HFFc6 (cell line): Measurements from ENCODE around the gene LVRN. TPM values are rescaled to one million over a fixed set of nuclear protein-coding genes. Genes with fewer than 3 reads are reported as not detected.
A peak's percentile ranks its signal among the peaks of the same experiment; 100 is the strongest.

Experiments
- DNase-seq: peaks from one replicate; pipeline ENCODE4 v3.0.0-alpha.2; 2018
- H3K27ac Mint-ChIP-seq: 2 replicates; pipeline ENCODE4 v1.8.0; 2020; ENCODE audit warnings: mild to moderate bottlenecking, mixed read lengths
- H3K27me3 Mint-ChIP-seq: 2 replicates; pipeline ENCODE4 v1.8.0; 2021; ENCODE audit warnings: mild to moderate bottlenecking, moderate library complexity, mixed read lengths; ENCODE audit not compliant: insufficient read depth
- H3K36me3 Mint-ChIP-seq: 2 replicates; pipeline ENCODE4 v1.8.0; 2021; ENCODE audit warnings: low read depth, mixed read lengths
- H3K4me1 Mint-ChIP-seq: 2 replicates; pipeline ENCODE4 v1.8.0; 2020; ENCODE audit warnings: low read depth, mixed read lengths
- H3K4me3 Mint-ChIP-seq: 2 replicates; pipeline ENCODE4 v1.8.0; 2020; ENCODE audit warnings: mild to moderate bottlenecking, moderate library complexity, mixed read lengths
- H3K9me3 Mint-ChIP-seq: 2 replicates; pipeline ENCODE4 v1.8.0; 2020; ENCODE audit warnings: mild to moderate bottlenecking, mixed read lengths
- CTCF ChIP-seq: fragments of 200-600 bp; sonication (generic); IDR thresholded peaks from 2 replicates; pipeline ENCODE4 v1.5.0; 2021; ENCODE audit warnings: antibody characterized with exemption, mild to moderate bottlenecking
- total RNA-seq, 6 experiments: library from RNA; stranded (reverse); fragmentation: NEBNext Ultra II Directional; extraction: Animal tissue kit (Norgen Biotek cat#: 25700); gene quantifications; 2 replicates in 1 of 6; 3 replicates in 5 of 6; pipeline ENCODE4 v1.2.3, GENCODE V29; 2021

Gene LVRN
- total RNA-seq, 6 experiments from 2014 or later: 0.07 to 0.41 (median 0.16) TPM; not detected in 2

DNA sequence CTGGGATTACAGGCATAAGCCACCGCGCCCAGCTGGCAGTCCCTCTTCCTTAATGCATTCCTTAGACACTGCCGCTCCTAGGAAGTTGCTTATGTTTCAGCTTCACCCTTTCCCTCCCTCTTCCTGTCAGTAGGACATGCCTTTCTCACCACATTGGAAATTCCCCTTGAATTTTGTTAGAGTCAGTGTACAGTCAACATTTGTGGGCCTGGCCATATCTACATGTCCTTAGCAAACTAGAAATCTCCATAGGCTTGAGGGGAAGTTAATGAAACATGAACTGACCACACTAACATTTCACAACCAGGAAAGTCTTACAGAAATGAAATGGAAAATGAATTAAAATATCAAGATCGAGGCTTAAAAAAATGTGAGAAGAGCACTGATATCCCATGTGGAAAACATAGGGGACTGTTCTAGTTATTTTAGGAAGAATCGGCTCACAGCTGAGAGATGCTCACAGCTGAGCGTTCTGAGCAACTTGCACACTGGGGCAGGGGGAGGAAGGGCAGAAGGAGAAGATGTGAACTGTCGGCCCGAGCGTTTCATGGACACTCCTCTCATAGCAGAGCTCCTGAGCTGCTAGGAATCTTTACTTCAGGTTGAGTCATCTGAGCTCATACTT, 21.1 kb upstream of the LVRN start:
- Mint-ChIP-seq H3K36me3 (peaks cover 5% of the 10 kb centered on the region), H3K27me3 (no peaks in the 10 kb centered on the region; the same call in 1 of the 2 replicates), H3K9me3 (peaks cover 10% of the 10 kb centered on the region), H3K4me1 (peaks cover 35% of the 10 kb centered on the region), H3K4me3 (peak overlapping the region; percentile 80), H3K27ac (peak overlapping the region; percentile 93)
- TF ChIP-seq CTCF: no peak
- DNase-seq: peak; percentile 95

- TF ChIP-seq CTCF: no peak
- peaks cover 57% of the 10 kb centered on the region for H3K4me1 Mint-ChIP-seq
- H3K36me3 Mint-ChIP-seq: peaks cover 5% of the 10 kb centered on the region
- no peak for DNase-seq
- no peak overlapping the region for H3K27ac Mint-ChIP-seq
- no peak overlapping the region for H3K4me3 Mint-ChIP-seq
- peaks cover 10% of the 10 kb centered on the region for H3K9me3 Mint-ChIP-seq
- H3K27me3 Mint-ChIP-seq: no peaks in the 10 kb centered on the region; the same call in 1 of the 2 replicates
Observed at GRCh38 chr5:115944501-115944900, 17.8 kb upstream of the LVRN start.

- H3K4me3 Mint-ChIP-seq: no peak overlapping the region
- peaks cover 10% of the 10 kb centered on the region for H3K9me3 Mint-ChIP-seq
- DNase-seq: peak; percentile 36
- no peaks in the 10 kb centered on the region for H3K27me3 Mint-ChIP-seq
- peaks cover 42% of the 10 kb centered on the region for H3K4me1 Mint-ChIP-seq
- H3K27ac Mint-ChIP-seq: peak overlapping the region; percentile 14
- TF ChIP-seq CTCF: no peak
- H3K36me3 Mint-ChIP-seq: peaks cover 5% of the 10 kb centered on the region
Observed at GRCh38 chr5:115946655-115947054, 15.6 kb upstream of the LVRN start.

DNA sequence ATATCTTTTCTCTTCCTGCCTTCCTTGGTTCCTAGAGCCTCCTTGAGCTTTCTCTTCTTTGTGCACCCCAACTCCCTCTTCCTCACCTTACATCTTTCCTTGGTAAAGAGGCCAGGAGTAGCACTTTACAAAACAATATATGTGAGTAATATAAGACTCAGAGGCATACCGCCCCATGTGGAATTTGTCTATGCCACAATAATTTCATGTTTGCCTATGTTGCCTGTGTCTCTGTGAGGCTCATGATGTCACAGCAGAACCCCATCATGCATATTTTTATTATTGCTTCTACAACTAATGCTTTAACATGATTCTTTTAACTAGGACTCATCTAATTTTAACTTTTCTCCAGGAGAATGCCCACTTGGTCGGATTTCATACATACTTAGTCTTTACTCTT, 15.0 kb upstream of the LVRN start:
- TF ChIP-seq CTCF: 0 out of 2 replicates have a peak, but pooled peaks have one; percentile 18
- Mint-ChIP-seq H3K9me3 (peaks cover 9% of the 10 kb centered on the region), H3K27ac (peak overlapping the region; percentile 14; the same call in 1 of the 2 replicates), H3K36me3 (peaks cover 4% of the 10 kb centered on the region), H3K4me3 (no peak overlapping the region), H3K4me1 (peaks cover 39% of the 10 kb centered on the region), H3K27me3 (no peaks in the 10 kb centered on the region)
- peak; percentile 48 for DNase-seq

- H3K27me3 Mint-ChIP-seq: no peaks in the 10 kb centered on the region
- no peaks in the 10 kb centered on the region; the same call in 1 of the 2 replicates for H3K36me3 Mint-ChIP-seq
- no peak overlapping the region for H3K27ac Mint-ChIP-seq
- DNase-seq: no peak
- H3K9me3 Mint-ChIP-seq: 0 out of 2 replicates have a peak, but pooled peaks cover under 1% of the 10 kb centered on the region
- H3K4me3 Mint-ChIP-seq: no peak overlapping the region
- peaks cover 36% of the 10 kb centered on the region for H3K4me1 Mint-ChIP-seq
- TF ChIP-seq CTCF: no peak
Observed at GRCh38 chr5:115948091-115948534, 14.2 kb upstream of the LVRN start.
